ENCODE measurements around the gene CCNJL.

GRCh38 chr5:160353379-160353778 lies 41.0 kb upstream of the CCNJL start:
- TF ChIP-seq POLR2A (IDR thresholded peaks at IDR 0.05): no peak
- TF ChIP-seq, protein P1, sequence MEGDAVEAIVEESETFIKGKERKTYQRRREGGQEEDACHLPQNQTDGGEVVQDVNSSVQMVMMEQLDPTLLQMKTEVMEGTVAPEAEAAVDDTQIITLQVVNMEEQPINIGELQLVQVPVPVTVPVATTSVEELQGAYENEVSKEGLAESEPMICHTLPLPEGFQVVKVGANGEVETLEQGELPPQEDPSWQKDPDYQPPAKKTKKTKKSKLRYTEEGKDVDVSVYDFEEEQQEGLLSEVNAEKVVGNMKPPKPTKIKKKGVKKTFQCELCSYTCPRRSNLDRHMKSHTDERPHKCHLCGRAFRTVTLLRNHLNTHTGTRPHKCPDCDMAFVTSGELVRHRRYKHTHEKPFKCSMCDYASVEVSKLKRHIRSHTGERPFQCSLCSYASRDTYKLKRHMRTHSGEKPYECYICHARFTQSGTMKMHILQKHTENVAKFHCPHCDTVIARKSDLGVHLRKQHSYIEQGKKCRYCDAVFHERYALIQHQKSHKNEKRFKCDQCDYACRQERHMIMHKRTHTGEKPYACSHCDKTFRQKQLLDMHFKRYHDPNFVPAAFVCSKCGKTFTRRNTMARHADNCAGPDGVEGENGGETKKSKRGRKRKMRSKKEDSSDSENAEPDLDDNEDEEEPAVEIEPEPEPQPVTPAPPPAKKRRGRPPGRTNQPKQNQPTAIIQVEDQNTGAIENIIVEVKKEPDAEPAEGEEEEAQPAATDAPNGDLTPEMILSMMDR (IDR thresholded peaks at IDR 0.05): no peak

All from uterus (tissue), 2 donors.